Right hindlimb (tissue), 1 donor: ENCODE results near the gene KCTD2.
A peak's percentile ranks its signal among the peaks of the same experiment; 100 is the strongest.
"Not testable (repeated sequence)": the region's sequence is repeated elsewhere in the genome, so short reads cannot be mapped to it uniquely, and the experiment has no call there.

Source experiments
- DNase-seq: peaks from one replicate; pipeline ENCODE4 v3.0.0-alpha.2; 2018

Gene KCTD2

DNA sequence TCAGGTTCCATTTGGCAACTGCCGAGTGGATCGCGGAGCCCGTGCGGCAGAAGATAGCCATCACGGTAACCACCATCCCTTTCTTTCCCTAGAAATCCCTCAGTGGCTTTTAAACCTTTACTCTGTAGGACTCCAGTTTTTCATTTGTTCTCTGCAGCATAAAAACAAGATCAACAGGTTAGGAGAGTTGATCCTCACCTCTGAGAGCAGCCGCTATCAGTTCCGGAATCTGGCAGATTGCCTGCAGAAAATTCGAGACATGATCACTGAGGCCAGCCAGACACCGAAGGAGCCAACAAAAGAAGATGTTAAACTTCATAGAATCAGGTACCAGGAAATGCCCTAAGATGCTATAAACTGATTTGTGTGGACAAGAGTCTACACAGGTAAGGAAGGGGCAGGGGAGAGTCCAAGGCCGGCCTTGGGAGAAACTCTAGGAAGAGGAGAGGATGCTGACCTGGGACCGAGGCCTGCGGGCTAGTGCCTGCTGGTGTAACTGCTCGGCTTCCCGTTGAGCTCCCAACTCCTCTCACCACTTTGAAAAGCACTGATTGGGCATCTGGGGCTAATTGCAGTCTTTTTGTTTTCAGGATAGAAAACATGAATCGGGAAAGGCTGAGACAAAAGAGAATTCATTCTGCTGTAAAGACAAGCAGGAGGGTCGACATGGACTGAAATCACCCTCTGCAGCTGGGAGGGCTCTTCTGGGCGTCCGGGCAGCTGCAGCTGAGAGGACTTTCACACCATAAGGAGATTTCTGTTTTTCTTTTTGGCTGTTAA is 26.5 kb upstream of the KCTD2 start:
- DNase-seq = no peak

DNA sequence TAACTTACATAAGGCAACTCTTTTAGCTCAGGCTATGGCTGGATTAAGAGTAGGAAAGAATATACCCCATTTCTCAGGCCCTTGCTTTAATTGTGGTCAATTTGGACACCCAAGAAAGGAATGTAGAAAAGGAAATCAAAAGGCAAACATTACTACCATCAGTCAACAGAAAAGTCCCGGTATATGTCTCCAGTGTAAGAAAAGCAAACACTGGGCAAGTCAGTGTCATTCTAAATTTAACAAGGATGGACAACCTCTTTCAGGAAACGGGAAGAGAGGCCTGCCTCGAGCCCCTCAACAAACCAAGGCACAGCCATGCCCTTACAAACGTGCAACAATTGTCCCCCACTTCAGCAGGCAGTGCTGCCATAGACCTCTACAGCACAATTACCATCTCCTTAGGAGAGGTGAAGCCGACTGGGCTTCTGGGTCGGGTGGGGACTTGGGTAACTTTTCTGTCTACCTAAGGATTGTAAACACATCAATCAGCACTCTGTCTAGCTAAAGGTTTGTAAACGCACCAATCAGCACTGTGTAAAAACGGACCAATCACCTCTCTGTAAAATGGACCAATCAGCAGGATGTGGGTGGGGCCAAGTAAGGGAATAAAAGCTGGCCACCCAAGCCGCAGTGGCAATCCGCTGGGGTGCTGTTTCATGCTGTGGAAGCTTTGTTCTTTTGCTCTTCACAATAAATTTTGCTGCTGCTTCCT is 22.2 kb upstream of the KCTD2 start:
- DNase-seq = no peak

DNA sequence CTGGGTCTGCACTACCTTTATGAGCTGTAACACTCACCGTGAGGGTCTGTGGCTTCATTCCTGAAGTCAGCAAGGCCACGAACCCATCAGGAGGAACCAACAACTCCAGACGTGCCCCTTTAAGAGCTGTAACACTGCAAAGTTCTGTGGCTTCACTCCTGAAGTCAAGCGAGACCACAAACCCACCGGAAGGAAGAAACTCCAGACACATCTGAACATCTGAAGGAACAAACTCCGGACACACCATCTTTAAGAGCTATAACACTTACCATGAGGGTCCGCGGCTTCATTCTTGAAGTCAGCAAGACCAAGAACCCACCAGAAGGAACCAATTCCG is 21.7 kb upstream of the KCTD2 start:
- DNase-seq = not testable (repeated sequence)

DNA sequence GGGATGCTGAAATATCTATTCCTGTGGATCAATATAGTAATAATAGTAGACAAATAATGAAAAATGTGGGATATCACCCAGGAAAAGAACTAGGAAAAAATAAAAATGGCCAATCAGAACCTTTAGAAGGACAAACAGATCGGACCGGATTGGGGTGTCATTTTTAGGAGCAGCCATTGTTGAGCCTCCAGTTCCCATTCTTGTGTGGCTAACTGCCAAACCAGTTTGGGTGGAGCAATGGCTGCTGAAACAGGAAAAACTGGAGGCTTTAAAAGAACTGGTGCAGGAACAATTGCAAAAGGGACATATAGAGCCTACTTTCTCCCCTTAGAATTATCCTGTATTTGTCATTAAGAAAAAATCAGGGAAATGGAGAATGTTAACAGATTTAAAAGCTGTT is 20.4 kb upstream of the KCTD2 start:
- DNase-seq = not testable (repeated sequence)

DNA sequence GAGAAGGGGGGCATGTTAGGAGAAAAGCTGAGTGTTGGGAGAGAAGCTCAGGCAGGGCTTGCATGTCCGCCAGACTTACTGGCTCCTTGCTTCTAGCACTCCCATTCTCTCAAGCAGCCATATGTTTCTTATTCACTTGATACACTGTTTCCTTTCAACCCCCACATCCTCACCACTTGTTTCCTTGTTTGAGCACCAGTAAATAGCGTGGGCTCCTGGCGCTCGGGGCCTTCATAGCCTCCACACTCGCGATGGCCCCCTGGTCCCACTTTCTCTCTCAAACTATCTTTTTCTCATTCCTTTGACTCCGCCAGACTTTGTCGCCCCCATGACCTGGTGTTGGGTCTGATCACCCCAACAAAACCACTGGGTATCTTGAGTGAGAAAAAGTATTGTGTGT is 16.9 kb upstream of the KCTD2 start:
- DNase-seq = no peak

DNA sequence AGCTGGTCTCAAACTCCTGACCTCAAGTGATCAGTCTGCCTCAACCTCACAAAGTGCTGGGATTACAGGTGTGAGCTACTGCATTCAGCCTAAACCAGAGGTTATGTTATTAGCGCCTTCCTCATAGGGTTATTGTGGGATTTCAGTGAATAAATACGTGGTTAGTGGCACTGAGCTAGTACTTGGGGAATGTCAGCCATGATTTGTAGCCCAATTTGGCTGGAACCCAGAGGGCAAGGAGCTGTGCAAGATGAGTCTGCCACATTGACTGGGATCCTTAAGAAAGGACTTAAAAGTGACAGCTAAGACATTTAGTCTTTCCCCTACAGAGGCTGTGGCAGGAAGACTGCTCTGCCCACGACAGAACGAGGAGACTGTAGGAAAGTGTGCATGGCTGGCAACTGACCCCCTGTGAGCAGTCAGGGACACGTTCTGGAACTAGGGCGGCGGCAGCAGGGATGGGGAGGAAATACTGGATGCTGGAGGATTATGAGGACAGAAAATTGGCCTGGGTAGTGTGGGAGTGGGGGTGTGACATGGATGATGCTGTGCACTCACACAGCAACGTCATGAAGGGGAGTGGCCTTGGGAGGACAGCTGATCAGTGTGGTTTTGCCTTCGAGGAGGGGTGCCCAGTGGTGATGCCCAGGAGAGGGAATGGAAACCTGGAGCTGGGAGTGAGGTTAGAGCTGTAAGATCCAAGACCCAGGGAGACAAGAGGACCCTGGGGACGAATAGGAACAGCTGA is 14.9 kb upstream of the KCTD2 start:
- DNase-seq = peak; percentile 89

DNA sequence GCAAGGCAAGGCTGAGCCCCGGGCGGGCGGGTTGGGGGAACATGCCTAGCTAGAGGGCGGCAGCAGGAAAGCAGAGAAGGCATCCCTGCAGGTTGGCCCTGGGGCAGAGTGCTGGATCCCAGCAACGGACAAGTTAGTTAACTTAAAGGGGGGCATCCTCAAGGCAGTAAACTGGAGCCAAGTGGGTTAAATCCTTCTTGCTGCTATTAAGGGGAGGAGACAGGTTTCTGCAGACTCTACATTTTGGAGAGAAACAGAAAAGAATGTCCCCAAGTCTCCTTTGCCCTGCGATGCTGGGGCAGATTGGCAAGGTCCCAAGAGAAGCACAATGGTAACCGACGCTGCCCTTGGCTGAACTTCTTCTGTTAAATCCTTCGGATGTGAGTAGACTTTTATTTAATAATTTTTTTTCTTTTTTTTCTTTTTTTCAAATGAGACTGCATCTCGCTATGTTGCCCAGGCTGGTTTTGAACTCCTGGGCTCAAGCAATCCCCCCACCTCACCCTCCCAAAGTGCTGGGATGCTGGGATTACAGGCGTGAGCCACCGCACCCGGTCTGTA is 14.2 kb upstream of the KCTD2 start:
- DNase-seq = peak; percentile 28

DNA sequence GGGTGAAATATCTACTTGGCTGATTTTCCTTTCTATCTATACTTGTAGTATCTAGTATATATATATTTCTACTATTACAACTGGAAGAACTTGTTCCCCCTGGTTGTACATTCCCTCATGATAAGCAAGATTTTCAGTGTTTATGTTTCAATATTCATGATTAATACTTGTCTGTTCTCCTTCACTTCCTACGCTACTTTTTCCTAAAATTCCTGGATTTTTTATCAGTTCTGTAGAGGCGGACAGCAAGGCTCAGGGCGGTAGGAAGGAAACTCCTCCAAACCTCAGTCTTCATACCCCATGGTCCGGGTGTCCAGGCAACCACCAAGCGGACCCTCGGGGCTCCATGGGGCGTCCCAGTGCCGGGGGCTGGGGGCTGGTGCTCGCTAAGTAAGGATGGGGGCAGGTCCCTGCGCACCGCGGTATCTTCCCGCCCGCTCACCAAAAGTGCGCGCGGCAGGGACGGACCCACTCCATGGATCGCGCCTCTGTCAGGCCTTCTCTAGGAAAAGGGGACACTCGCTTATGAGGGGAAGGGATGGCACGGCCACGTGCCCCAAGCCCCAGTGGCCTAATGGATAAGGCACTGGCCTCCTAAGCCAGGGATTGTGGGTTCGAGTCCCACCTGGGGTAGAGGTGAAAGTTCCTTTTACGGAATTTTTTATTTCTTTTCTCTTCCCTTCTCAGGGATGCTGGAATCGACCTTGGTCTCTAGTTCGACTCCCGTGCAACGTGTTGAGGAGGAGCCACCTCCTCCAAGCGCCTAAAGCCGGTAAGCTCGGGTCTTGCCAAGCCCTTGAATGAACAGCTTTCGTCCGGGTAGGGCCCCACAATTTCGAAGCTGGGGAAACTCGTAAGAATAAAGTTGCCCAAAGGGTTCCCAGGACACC is 13.4 kb upstream of the KCTD2 start:
- peak; percentile 97 for DNase-seq

DNA sequence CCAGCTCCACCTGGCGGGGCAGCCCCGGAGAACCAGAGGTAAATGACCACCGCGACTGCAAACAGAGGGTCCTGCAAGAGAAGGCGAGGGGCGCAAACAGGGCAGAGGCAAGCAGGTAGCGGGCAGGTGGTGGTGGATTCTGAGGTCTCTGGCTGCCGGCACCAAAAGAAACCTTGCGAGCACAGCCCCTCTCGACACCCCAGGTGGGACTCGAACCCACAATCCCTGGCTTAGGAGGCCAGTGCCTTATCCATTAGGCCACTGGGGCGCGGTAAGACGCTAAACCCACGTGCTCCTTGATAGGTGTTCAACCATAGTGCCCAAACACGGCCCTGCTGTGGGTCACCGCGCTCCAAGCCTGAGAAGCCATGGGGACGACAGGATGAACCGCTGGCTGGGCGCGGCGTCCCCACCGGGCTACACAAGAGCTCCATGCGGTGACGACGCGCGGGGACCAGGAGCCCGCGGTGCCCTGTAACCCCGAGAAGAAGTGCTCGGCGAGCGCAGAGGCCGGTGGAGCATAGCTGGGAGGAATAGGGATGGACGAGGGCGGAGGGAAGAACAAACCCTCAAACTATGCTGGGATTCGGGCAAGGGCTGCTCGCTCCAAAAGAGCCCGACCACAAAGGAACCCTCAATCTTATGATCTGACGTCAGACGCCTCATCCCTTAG is 12.7 kb upstream of the KCTD2 start:
- peak; percentile 93 for DNase-seq

DNA sequence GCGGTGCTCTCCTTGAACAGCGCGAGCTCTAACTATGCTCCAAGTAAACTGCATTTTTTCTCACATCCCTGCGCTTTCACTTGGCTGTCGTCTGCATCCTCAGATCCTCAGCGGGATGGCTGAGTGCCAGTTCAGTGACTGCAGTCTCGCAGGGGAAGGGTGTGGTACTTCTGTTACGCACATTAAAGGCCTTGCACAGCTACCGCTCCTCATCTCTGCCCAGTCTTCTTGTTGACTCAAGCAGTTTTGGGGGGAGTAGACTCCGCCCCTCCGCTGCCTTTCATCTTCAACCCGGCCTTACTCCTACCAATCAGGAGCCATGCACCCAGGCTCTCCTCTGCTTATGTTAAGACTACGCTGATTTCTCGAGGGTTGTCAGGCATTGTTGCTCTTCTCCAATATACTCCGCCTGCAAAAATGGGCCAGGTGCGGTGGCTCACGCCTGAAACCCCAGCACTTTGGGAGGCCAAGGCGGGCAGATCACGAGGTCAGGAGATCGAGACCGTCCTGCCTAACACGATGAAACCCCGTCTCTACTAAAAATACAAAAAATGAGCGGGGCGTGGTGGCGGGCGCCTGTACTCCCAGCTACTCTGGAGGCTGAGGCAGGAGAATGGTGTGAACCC is 10.3 kb upstream of the KCTD2 start:
- peak; percentile 85 for DNase-seq

DNA sequence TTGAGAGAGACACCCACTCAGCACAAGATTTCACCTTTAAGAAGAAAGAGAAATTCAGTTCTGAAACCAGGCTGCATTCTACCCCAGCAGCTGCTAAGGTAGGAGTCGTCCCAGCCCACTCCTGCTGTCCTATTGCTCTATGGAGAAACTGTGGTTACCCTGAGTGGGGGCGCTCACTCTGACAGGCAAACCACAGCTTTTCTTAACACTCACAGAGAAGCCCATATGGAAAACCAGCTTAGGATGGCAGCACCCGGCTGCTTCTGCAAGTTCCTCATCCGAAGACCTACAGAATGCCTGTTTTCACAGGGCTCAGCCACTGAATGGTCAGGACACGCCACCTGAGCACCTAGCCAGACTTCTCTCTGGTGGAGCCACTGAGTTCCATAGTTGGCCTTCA is 7.8 kb upstream of the KCTD2 start:
- DNase-seq = no peak

DNA sequence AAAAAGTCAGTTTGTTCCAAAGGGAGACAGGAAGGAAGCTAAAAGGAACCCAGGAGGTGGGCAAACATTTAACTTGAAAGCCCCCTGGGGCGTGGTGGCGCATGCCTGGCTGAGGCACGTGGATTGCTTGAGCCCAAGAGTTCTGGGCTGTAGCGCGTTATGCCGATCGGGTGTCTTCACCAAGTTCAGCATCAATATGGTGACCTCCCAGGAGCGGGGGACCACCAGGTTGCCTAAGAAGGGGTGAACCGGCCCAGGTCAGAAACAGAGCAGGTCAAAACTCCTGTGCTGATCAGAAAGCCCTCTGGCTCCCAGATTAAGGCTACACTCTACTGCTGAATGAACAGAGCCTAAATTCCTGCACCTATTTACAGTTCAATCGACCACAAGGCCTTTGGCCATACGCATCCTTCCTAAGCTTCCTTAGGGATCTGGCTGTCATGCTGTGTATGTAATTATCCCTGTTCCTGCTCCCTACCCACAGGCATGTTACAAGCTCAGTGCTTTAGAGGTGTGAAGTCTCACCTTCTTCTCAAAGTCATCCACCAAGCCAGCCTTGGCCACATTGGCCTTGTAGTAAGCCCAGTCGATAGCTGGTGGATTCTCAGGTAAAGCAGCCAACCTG is 5.3 kb upstream of the KCTD2 start:
- no peak for DNase-seq

DNA sequence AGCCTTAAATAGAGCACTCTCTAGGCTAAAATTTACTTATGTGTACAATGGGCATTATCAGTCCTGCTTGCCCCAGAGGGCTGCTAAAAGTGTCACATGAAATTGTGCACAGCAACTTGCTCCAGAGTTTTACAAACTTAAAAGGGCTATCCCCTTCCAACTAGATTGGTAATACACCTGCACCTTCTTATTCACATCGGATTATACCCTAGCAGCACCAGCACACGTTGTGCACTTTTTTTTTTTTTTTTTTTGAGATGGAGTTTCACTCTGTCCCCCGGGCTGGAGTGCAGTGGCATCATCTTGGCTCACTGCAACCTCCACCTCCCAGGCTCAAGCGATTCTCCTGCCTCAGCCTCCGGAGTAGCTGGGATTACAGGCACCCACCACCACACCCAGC is 3.2 kb upstream of the KCTD2 start:
- not testable (repeated sequence) for DNase-seq

DNA sequence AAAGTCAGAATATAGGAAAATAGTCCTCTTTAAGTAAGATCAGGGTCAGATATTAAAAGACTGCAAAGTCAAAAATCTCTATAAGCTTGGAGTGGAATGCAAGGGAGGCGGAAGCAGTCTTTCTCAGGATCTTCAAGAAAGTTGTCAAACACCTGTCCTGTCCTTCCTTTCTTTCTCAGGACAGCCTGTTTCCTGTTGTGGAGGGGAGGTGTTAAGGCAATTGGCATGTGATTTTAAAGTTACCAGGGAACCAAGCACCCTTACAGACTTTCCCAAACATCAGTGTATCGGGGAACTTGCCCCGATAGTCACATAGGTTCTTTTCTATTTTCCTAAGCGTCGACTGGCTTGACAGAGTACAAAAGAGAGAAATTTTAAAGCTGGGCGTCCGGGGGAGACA is 2.3 kb upstream of the KCTD2 start:
- no peak for DNase-seq

DNA sequence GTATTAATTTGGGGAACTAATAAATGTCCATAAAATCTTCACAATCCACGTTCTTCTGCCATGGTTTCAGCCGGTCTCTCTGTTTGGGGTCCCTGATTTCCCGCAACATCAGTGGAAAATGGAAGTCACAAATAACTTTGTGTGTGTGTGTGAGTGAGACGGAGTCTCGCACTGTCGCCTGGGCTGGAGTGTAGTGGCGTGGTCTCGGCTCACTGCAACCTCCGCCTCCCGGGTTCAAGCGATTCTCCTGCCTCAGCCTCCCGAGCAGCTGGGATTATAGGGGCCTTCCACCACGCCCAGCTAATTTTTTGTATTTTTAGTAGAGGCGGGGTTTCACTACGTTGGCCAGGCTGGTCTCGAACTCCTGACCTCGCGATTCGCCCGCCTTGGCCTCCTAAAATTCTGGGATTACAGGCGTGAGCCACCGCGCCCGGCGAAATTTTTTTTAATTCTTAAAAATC is 1.0 kb upstream of the KCTD2 start:
- not testable (repeated sequence) for DNase-seq

DNA sequence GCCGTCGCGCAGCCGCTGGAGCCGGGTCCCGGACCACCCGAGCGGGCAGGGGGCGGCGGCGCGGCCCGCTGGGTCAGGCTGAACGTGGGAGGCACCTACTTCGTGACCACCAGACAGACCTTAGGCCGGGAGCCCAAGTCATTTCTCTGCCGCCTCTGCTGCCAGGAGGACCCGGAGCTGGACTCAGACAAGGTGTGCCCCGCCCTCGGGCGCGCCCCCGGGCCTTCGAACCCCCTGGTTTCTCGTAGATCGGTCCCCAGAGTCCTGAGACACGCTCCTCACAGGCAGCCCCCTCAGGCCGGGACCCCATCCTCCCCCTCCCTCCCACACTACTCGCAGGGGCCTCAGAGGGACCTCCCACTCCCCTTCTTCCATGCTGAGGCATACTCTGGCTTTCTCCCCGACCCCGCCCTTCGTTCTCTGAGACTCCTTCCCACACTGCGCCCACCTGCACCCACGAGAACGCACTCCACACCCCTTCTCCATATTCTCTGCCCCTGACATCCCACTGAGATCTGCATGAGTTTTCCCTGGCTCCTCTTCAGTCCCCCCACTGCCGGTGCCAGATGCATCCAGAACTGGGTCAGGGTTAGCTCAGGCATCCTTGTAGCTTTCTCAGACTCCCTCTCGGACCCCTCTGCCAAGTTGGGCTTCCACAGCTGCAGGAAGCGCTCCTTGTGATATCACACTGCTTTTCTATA is 523 bp downstream of the KCTD2 start:
- DNase-seq = peak; percentile 61

DNA sequence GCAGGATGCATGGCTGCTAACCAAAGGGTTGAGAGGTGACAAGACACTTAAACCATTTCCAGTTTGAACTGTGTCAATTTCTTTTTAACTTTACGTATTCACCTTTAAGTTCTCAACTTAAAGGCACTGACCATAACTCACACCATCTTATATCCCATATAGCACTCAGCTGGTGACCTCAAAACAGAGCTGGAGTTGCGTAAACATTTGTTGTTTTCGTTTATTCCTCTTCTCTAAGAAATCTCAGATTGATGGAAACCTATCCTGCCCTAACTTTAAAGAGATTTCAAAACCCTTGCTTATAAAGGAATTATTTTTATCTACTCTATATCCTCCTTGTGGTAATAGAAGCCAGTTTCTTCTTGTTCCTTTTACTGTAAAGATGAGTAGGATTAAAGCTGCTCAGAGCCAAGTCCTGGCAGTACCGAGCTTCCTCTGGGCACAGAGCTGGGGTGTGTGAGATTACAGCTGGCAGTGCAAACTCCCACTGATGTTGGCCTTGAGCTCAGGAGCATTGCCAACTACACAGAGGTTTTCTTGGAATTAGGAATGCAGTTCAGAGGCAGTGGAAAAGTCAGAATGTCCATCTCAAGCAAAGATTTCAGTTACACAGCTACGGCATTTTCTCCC is 1.3 kb downstream of the KCTD2 start:
- peak; percentile 70 for DNase-seq

DNA sequence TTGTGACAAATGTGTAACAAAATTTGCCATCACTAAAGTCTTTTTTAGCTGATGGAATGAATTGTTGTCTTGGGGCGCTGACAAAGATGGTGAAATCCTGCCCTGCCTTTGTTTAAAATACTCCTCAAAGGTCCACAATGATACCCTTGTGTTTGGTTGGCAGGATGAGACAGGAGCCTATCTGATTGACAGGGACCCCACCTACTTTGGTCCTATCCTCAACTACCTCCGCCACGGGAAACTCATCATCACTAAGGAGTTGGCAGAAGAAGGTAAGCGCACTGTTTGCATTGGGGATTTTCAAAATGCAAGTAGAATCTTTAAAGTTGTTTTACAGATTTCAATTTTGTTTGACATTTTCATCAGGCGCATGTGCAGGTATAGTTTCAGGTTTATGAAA is 2.0 kb downstream of the KCTD2 start:
- DNase-seq = no peak

DNA sequence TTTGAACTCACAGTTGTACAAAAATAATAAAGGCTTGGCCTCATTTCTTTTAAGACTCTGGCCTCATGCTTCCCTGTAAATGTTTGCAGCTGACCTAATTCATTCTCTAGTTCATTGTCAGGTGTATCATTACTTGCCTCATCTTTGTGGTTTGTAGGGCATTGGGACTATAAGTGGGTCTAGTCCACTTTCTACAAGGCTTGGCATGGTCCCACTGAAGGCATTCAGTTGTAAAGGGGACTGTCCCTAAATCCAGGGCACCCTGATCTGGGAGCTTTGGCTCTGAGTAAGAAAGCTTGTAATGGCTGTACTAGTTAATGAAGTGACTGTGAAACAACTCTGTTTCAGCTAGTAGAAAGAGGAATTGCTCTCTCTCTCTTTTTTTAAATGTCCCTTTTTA is 2.7 kb downstream of the KCTD2 start:
- DNase-seq = no peak

DNA sequence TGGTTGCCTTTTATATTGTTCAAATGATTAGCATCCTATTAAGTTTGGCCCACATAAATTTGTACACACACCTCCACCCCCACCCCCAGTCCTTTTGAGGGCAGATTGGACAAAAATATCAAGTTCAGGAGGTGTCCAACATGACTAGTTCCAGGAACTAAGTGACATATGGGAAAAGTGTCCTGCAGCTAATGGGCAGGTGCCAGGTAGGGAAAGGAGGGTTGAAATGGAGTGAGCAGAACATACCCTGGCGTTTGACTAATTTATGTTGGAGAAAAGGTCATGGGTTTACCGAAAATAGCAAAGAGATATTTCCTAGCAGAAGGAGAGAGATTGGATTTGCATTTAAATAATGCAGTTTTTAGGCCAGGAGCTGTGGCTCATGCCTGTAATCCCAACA is 4.9 kb downstream of the KCTD2 start:
- DNase-seq = no peak
